ENCODE measurements around the gene MRPS23.

The MRPS23 gene

GRCh38 chr17:57868910-57869616, 19.2 kb upstream of the MRPS23 start:
- DNase-seq (ENCODE audit: insufficient read length) (no peak), FAIRE-seq (peak; percentile 65)
- TF ChIP-seq POLR2A (IDR thresholded peaks at IDR 0.05; ENCODE audit: low read depth, low read length) (no peak), TAF1 (IDR thresholded peaks at IDR 0.05; ENCODE audit: borderline replicate concordance, low read depth, low read length) (no peak), POLR2AphosphoS5 (IDR thresholded peaks at IDR 0.05; ENCODE audit: low read depth, low read length) (no peak)

- peak; percentile 88 for FAIRE-seq
- DNase-seq (ENCODE audit: insufficient read length) = peak; percentile 93
- no peak for TF ChIP-seq TAF1 (IDR thresholded peaks at IDR 0.05; ENCODE audit: borderline replicate concordance, low read depth, low read length)
- no peak for TF ChIP-seq POLR2A (IDR thresholded peaks at IDR 0.05; ENCODE audit: low read depth, low read length)
- no peak for TF ChIP-seq POLR2AphosphoS5 (IDR thresholded peaks at IDR 0.05; ENCODE audit: low read depth, low read length)
Observed at GRCh38 chr17:57868007-57868909, 18.4 kb upstream of the MRPS23 start.

GRCh38 chr17:57867126-57867525, 17.3 kb upstream of the MRPS23 start:
- DNase-seq (ENCODE audit: insufficient read length) = no peak
- FAIRE-seq = no peak
- TF ChIP-seq POLR2A (IDR thresholded peaks at IDR 0.05; ENCODE audit: low read depth, low read length) = no peak
- TF ChIP-seq TAF1 (IDR thresholded peaks at IDR 0.05; ENCODE audit: borderline replicate concordance, low read depth, low read length) = no peak
- no peak for TF ChIP-seq POLR2AphosphoS5 (IDR thresholded peaks at IDR 0.05; ENCODE audit: low read depth, low read length)

GRCh38 chr17:57866723-57867122, 16.9 kb upstream of the MRPS23 start:
- TF ChIP-seq TAF1 (IDR thresholded peaks at IDR 0.05; ENCODE audit: borderline replicate concordance, low read depth, low read length) = no peak
- no peak for TF ChIP-seq POLR2A (IDR thresholded peaks at IDR 0.05; ENCODE audit: low read depth, low read length)
- TF ChIP-seq POLR2AphosphoS5 (IDR thresholded peaks at IDR 0.05; ENCODE audit: low read depth, low read length) = no peak
- no peak for FAIRE-seq
- DNase-seq (ENCODE audit: insufficient read length) = no peak

GRCh38 chr17:57866319-57866718, 16.5 kb upstream of the MRPS23 start:
- TF ChIP-seq POLR2AphosphoS5 (IDR thresholded peaks at IDR 0.05; ENCODE audit: low read depth, low read length) (no peak), POLR2A (IDR thresholded peaks at IDR 0.05; ENCODE audit: low read depth, low read length) (no peak), TAF1 (IDR thresholded peaks at IDR 0.05; ENCODE audit: borderline replicate concordance, low read depth, low read length) (no peak)
- FAIRE-seq (no peak), DNase-seq (ENCODE audit: insufficient read length) (no peak)

- no peak for FAIRE-seq
- TF ChIP-seq POLR2AphosphoS5 (IDR thresholded peaks at IDR 0.05; ENCODE audit: low read depth, low read length) (no peak), POLR2A (IDR thresholded peaks at IDR 0.05; ENCODE audit: low read depth, low read length) (no peak)
- no peak for DNase-seq (ENCODE audit: insufficient read length)
Observed at GRCh38 chr17:57864273-57864672, 14.4 kb upstream of the MRPS23 start.

GRCh38 chr17:57862694-57863667, 13.1 kb upstream of the MRPS23 start:
- DNase-seq (ENCODE audit: insufficient read length) = no peak

GRCh38 chr17:57861790-57862693, 12.2 kb upstream of the MRPS23 start:
- FAIRE-seq (no peak), DNase-seq (ENCODE audit: insufficient read length) (no peak)
- TF ChIP-seq POLR2AphosphoS5 (IDR thresholded peaks at IDR 0.05; ENCODE audit: low read depth, low read length) = no peak
- TF ChIP-seq POLR2A (IDR thresholded peaks at IDR 0.05; ENCODE audit: low read depth, low read length) = no peak
- TF ChIP-seq TAF1 (IDR thresholded peaks at IDR 0.05; ENCODE audit: borderline replicate concordance, low read depth, low read length) = no peak

More at GRCh38 chr17:57862694-57863667, 13.1 kb upstream of the MRPS23 start:
- TF ChIP-seq TAF1 (IDR thresholded peaks at IDR 0.05; ENCODE audit: borderline replicate concordance, low read depth, low read length) (no peak), POLR2A (IDR thresholded peaks at IDR 0.05; ENCODE audit: low read depth, low read length) (no peak), POLR2AphosphoS5 (IDR thresholded peaks at IDR 0.05; ENCODE audit: low read depth, low read length) (no peak)
- FAIRE-seq = no peak

GRCh38 chr17:57861000-57861789, 11.4 kb upstream of the MRPS23 start:
- FAIRE-seq = peak; percentile 77
- TF ChIP-seq TAF1 (IDR thresholded peaks at IDR 0.05; ENCODE audit: borderline replicate concordance, low read depth, low read length) (no peak), POLR2A (IDR thresholded peaks at IDR 0.05; ENCODE audit: low read depth, low read length) (no peak), POLR2AphosphoS5 (IDR thresholded peaks at IDR 0.05; ENCODE audit: low read depth, low read length) (no peak)

More at GRCh38 chr17:57861000-57861789, 11.4 kb upstream of the MRPS23 start:
- no peak for DNase-seq (ENCODE audit: insufficient read length)
